ENCODE data around the gene STOML2.
A peak's percentile ranks its signal among the peaks of the same experiment; 100 is the strongest.

Gene STOML2

GRCh38 chr9:35096035-35096849, 6.7 kb downstream of the STOML2 start, which contains the start of gene PIGO (continued):
- TF ChIP-seq CTCF (tag by site-specific recombination; IDR thresholded peaks at IDR 0.05): peak; percentile 83
- TF ChIP-seq BCL11A (tag by site-specific recombination; IDR thresholded peaks at IDR 0.05; ENCODE audit: low read depth): 0 out of 2 replicates have a peak, but pooled peaks have one; percentile 47
- TF ChIP-seq ZNF416 (tag by site-specific recombination; IDR thresholded peaks at IDR 0.05): no peak
- no peak for TF ChIP-seq ZNF624 (tag by site-specific recombination; IDR thresholded peaks at IDR 0.05)
- peak; percentile 52 for TF ChIP-seq ZBTB26 (tag by site-specific recombination; optimal IDR thresholded peaks at IDR 0.05)
- 0 out of 2 replicates have a peak, but pooled peaks have one; percentile 48 for TF ChIP-seq GLI4 (tag by site-specific recombination; IDR thresholded peaks at IDR 0.05)
- TF ChIP-seq GLI2 (tag by site-specific recombination; IDR thresholded peaks at IDR 0.05; ENCODE audit: borderline replicate concordance, low read depth): no peak
- TF ChIP-seq ZBTB21 (tag by site-specific recombination; IDR thresholded peaks at IDR 0.05): peak; percentile 25; the same call in 1 of the 2 replicates
- peak; percentile 31; the same call in 1 of the 2 replicates for TF ChIP-seq KLF1 (tag by site-specific recombination; IDR thresholded peaks at IDR 0.05)
- no peak for TF ChIP-seq ZNF544 (tag by site-specific recombination; IDR thresholded peaks at IDR 0.05)
- TF ChIP-seq, protein P1, sequence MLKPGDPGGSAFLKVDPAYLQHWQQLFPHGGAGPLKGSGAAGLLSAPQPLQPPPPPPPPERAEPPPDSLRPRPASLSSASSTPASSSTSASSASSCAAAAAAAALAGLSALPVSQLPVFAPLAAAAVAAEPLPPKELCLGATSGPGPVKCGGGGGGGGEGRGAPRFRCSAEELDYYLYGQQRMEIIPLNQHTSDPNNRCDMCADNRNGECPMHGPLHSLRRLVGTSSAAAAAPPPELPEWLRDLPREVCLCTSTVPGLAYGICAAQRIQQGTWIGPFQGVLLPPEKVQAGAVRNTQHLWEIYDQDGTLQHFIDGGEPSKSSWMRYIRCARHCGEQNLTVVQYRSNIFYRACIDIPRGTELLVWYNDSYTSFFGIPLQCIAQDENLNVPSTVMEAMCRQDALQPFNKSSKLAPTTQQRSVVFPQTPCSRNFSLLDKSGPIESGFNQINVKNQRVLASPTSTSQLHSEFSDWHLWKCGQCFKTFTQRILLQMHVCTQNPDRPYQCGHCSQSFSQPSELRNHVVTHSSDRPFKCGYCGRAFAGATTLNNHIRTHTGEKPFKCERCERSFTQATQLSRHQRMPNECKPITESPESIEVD (tag by site-specific recombination; IDR thresholded peaks at IDR 0.05): no peak
- TF ChIP-seq PRDM4 (tag by site-specific recombination; IDR thresholded peaks at IDR 0.05): no peak
- no peak for TF ChIP-seq SETDB1 (IDR thresholded peaks at IDR 0.05; ENCODE audit: insufficient read length, low read length)
- peak; percentile 78 for TF ChIP-seq ZBTB6 (tag by site-specific recombination; IDR thresholded peaks at IDR 0.05)
- no peak for TF ChIP-seq ZNF521 (tag by site-specific recombination; IDR thresholded peaks at IDR 0.05)
- TF ChIP-seq, protein P2, sequence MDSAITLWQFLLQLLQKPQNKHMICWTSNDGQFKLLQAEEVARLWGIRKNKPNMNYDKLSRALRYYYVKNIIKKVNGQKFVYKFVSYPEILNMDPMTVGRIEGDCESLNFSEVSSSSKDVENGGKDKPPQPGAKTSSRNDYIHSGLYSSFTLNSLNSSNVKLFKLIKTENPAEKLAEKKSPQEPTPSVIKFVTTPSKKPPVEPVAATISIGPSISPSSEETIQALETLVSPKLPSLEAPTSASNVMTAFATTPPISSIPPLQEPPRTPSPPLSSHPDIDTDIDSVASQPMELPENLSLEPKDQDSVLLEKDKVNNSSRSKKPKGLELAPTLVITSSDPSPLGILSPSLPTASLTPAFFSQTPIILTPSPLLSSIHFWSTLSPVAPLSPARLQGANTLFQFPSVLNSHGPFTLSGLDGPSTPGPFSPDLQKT (IDR thresholded peaks at IDR 0.05; ENCODE audit: borderline replicate concordance, low read depth, low read length): peak; percentile 47; the same call in 1 of the 2 replicates
- 0 out of 2 replicates have a peak, but pooled peaks have one; percentile 72 for TF ChIP-seq ZBTB7A (tag by site-specific recombination; IDR thresholded peaks at IDR 0.05; ENCODE audit: low read depth)
- peak; percentile 84 for TF ChIP-seq ZNF501 (tag by site-specific recombination; IDR thresholded peaks at IDR 0.05)
- TF ChIP-seq ZNF670 (tag by site-specific recombination; IDR thresholded peaks at IDR 0.05; ENCODE audit: low read depth): no peak
- TF ChIP-seq, protein P3, sequence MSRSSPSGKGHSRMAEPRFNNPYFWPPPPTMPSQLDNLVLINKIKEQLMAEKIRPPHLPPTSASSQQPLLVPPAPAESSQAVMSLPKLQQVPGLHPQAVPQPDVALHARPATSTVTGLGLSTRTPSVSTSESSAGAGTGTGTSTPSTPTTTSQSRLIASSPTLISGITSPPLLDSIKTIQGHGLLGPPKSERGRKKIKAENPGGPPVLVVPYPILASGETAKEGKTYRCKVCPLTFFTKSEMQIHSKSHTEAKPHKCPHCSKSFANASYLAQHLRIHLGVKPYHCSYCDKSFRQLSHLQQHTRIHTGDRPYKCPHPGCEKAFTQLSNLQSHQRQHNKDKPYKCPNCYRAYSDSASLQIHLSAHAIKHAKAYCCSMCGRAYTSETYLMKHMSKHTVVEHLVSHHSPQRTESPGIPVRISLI (tag by site-specific recombination; IDR thresholded peaks at IDR 0.05): no peak
- TF ChIP-seq, protein P4, sequence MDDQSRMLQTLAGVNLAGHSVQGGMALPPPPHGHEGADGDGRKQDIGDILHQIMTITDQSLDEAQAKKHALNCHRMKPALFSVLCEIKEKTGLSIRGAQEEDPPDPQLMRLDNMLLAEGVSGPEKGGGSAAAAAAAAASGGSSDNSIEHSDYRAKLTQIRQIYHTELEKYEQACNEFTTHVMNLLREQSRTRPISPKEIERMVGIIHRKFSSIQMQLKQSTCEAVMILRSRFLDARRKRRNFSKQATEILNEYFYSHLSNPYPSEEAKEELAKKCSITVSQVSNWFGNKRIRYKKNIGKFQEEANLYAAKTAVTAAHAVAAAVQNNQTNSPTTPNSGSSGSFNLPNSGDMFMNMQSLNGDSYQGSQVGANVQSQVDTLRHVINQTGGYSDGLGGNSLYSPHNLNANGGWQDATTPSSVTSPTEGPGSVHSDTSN (CRISPR knock-in tag; IDR thresholded peaks at IDR 0.05): no peak
- peak; percentile 82; the same call in 1 of the 2 replicates for TF ChIP-seq KLF16 (tag by site-specific recombination; IDR thresholded peaks at IDR 0.05)
- TF ChIP-seq, protein P5, sequence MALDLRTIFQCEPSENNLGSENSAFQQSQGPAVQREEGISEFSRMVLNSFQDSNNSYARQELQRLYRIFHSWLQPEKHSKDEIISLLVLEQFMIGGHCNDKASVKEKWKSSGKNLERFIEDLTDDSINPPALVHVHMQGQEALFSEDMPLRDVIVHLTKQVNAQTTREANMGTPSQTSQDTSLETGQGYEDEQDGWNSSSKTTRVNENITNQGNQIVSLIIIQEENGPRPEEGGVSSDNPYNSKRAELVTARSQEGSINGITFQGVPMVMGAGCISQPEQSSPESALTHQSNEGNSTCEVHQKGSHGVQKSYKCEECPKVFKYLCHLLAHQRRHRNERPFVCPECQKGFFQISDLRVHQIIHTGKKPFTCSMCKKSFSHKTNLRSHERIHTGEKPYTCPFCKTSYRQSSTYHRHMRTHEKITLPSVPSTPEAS (tag by site-specific recombination; IDR thresholded peaks at IDR 0.05): 0 out of 2 replicates have a peak, but pooled peaks have one; percentile 36
- no peak for TF ChIP-seq ZNF146 (tag by site-specific recombination; IDR thresholded peaks at IDR 0.05)
- no peak for TF ChIP-seq ZNF473 (tag by site-specific recombination; IDR thresholded peaks at IDR 0.05)
